Choroid plexus epithelial cell (primary cell): Measurements from ENCODE around the gene PHACTR2.

Experiments
- DNase-seq: peaks from one replicate; pipeline ENCODE4 v3.0.0-alpha.2; 2010; ENCODE audit warnings: low read depth
- H3K4me3 ChIP-seq: 2 replicates; pipeline ENCODE4 v1.5.1; 2011; ENCODE audit warnings: low read depth, mild to moderate bottlenecking, control low read depth, low read length, moderate library complexity
- TF ChIP-seq, protein P1 (sequence below): conservative IDR thresholded peaks from 2 replicates; pipeline ENCODE4 v1.5.1; 2011; ENCODE audit warnings: low read depth, mild to moderate bottlenecking, control low read depth, inconsistent platforms, low read length, moderate library complexity

The PHACTR2 gene

DNA sequence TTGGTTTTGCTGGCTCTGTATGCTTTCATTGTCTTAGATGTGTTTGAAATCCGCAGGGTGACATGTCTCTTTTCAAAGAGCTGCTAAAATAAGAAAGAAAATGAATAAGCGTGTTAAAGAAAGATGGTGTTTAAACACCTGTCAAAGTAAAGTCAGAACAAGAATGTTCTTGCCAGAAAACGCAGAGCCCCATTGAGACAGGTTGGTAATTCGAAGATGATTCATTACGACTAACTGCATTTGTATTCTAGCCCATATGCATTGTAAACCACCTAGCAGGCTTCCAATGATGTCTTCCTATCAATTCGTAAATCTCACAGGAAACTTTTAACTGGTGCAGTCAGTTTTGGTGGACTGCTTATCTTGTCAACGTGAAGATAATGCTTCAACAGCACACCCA is 16.8 kb downstream of the PHACTR2 start:
- H3K4me3 ChIP-seq, result no peak overlapping the region
- TF ChIP-seq, protein P1, sequence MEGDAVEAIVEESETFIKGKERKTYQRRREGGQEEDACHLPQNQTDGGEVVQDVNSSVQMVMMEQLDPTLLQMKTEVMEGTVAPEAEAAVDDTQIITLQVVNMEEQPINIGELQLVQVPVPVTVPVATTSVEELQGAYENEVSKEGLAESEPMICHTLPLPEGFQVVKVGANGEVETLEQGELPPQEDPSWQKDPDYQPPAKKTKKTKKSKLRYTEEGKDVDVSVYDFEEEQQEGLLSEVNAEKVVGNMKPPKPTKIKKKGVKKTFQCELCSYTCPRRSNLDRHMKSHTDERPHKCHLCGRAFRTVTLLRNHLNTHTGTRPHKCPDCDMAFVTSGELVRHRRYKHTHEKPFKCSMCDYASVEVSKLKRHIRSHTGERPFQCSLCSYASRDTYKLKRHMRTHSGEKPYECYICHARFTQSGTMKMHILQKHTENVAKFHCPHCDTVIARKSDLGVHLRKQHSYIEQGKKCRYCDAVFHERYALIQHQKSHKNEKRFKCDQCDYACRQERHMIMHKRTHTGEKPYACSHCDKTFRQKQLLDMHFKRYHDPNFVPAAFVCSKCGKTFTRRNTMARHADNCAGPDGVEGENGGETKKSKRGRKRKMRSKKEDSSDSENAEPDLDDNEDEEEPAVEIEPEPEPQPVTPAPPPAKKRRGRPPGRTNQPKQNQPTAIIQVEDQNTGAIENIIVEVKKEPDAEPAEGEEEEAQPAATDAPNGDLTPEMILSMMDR, result no peak
- no peak for DNase-seq

DNA sequence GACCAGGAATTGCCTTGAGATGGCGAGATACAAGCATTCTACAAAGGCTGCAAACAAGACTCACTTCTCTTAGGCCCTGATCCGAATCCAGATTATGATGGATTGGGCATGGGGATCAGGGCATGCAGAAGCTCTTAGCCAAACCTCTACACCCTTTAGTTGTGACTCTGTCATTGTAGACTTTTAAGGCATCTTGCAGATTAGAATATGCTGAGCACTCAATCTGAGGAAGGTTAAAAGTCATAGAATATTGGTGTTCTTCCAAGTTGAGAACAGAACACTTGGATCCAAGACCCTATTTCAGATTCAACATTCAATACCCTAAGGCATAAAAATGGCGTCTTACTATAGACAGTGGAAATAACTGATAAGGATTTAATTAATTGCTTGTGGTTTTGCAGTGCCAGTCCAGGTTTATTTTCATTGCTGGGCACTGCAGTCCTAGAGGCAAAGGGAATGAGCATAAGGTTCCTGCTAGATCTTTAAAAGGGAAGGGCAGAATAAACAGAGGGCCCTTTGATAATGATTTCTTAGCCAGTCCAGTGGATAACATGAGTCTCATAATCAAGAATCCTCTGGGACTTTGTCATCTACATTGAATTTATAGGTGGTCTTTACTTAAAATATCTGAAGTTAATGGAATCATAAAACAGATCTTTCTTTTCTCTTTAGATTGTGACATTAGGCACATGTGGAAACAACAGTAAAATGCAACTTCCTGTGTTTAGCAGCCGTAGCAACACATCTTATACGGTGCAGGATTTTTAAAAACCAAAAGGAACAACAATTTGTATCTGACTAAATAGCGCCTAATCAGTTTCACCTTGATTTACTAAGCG is 17.6 kb downstream of the PHACTR2 start:
- DNase-seq, result no peak

DNA sequence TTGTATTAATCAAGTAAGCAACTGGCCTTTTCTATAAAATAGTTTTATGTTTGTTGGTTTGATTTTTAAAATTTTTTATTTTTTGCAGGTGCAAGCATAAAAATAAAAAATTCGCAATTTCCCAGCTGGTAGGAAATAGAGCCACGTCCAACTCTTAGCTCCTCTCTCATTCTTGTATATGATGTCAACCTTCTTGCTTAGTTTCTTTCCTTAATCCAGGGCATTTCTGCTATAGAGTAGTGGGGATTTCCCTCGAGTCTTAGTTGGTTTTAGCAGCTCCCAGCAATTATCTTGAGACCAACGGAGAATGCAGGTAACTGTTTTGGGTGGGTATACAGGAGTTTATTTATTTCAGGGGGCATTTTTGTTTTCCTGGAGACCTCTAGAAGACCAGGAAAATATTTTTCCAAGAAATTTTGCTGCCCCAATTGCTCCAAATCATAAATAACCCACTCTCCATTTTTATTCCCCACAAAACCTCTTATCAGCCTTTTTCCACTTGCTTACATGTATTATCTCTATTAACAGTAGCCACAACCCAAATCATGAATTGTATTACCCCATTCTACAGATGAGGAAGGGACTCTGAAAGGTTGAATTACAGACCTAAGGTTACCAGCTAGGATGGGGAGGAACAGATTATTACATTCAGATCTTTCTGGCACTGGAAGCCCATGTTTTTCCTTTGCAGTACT is 18.4 kb downstream of the PHACTR2 start:
- DNase-seq, result no peak
- TF ChIP-seq, protein P1, result no peak
- H3K4me3 ChIP-seq, result no peak overlapping the region

More for the DNA sequence above, 17.6 kb downstream of the PHACTR2 start:
- TF ChIP-seq, protein P1, result no peak
- no peak overlapping the region for H3K4me3 ChIP-seq

DNA sequence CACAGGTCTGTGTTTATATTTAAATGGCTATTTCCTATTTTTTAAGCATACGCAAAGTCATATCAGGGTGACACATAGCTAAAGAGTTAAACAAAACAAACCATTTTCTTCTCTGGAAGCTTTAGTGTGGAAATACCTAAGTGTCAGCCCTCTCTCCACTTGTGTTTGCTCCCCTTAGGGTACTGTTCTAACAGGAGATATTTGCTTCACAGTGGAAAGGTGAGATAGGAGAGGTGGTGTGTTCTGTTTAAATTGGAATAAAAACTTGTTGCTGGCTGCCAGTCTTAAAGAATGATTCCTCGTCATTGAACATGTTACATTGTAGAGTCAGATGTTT is 18.9 kb downstream of the PHACTR2 start:
- TF ChIP-seq, protein P1, result no peak
- DNase-seq, result peak; percentile 26
- H3K4me3 ChIP-seq, result no peak overlapping the region

DNA sequence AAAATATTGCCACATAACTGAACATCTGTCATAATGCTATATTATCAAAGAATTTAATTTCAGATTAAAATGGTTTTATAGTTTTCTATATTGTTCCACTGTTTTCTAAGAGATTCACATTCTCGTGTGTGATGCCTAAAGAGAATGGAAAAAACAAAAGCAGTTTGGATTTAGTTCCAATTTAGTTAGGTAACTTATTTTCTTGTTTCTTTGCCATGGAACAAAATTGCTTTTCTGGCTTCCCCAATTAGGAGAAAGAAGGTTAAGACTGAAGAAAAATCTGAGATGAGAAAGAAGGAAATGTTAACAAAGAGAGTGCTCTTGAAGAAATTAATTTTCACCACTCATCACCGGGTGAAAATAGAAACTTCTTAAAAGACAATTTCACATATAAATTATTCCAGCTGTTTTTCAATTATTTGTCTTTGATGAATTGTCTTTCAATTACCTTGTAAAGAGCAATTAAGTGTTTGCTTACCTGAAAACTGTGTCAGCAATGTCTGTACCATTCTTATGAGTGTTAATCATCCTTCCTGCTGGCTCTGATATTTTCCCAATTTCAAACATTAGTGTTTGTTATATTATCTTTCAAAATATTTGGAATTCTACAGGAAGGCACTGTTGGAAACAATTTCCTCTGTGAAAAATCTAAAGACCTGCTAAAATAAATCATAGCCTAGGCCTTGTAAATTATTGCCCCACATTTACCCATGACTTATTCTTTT is 19.5 kb downstream of the PHACTR2 start:
- TF ChIP-seq, protein P1, result no peak
- no peak overlapping the region for H3K4me3 ChIP-seq

DNA sequence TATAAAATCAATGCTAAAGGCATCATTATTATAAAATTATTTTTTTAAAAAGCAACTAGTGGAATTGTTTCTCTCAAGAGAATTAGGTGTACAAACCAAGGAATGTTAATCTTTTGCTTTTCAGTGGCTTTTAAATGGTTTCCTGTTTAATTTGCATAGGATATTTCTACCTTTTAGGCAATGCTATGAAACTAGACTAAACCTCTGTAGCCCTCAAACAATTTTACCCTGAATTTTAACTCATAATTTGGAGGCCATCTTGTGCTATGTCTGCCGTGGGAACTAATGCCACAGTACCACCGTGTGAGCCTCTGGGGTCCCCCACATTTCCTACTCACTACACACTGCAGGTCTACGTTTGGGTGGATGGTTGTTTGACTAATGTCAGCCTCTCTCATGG is 20.6 kb downstream of the PHACTR2 start:
- no peak for DNase-seq
- TF ChIP-seq, protein P1, result no peak
- no peak overlapping the region for H3K4me3 ChIP-seq

More for the DNA sequence above, 19.5 kb downstream of the PHACTR2 start:
- no peak for DNase-seq
